HG03196 (cell line): Measurements from ENCODE around the gene HOXA13.

ENCODE experiments used
- ATAC-seq: cut with Tn5 transposase; IDR thresholded peaks from one replicate; pipeline ENCODE4 v1.9.1; 2021; ENCODE audit not compliant: unreplicated experiment

Gene HOXA13

DNA sequence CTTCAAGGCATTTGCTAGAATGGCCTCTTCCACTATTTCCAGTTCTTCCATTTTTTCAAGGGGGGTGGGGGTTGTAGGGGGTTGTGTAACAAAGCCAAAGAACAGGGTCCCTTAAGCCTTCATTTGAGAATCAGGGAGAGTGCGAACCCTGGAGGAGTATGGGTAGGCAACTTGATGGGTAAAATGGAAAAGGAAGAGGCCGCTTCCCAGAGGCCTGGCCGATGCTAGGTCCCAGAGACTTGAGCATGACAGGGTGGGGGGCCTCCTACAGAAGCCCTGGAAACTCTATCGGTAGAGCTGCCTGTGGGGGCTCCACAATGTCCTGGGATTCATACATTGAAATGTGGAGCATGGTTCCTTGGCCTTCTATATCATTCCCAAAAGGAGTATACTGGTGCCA, 9.1 kb upstream of the HOXA13 start:
- ATAC-seq, result no peak

DNA sequence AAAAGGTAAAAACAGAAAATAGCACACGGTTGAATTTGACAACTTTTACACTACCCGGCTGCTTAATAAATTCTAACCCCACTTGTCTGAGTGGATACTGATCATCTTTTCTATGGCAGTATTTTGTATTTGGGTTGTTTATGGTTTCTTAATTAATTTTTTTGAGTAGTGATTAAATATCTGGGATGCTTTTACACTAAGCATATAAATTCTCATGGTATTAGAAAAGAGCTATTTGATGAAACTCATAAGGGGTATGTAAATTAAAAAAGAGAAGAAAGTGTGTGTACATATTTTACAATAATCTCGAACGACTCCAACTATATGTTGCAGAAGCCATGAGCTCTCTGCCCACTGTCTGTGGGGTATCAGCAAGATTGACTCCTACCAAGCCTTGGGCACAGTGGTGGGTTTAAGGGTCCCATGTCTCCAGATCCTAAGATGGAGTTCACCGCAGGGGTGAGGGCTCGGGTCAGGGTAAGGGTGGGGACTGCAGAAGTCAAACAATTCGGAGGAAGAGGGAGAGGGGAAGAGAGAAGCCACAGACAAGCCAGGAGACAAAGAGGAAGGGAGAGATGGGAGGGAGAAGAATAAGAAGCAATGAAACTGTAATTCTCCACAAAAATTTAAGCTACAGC, 7.6 kb upstream of the HOXA13 start:
- ATAC-seq, result no peak

DNA sequence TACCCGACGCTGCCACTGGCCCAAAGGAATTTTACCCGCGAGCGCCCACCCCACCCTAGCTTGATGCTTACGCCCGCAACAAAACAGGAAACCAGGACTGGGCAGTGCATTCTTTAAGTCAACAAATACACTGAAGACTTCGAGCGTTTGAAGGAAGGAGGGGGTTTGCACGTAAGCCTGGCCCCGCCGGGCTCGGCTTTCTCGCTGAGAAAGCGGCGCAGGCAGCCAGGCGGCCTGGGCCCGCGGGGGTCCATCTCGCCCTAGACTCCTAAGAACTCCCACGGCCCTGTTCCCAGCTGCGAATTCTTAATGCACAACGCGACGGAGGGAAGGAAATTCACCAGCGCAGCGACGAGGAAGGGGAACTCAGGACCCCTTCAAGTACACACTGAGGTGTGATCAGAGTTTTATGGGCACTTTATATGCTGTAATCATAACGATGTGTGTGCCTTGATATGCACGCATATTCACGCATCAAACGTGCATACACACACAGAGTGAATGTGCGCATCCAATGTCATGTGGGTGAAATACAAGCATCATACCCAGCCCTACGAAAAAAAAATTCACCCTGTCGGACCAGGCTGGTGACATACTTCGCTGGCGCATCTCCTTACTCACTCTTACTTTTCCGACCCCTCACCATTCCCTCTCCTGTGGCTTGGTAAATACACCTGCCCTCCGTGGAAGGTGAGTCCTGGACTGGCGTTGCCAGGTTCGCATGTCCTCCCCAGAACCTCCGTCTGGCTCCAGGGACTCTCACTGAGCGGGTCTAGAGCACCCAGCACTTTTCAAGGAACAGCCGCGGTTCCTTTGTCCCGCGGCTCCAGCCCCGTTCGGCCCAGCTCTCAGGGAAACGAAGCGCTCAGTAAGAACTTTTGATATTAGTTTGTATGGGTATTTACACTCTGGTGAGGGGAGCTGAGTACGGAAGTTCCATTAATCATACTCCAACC, 5.7 kb upstream of the HOXA13 start:
- no peak for ATAC-seq

- ATAC-seq, result no peak
Observed at GRCh38 chr7:27204851-27205322, 5.0 kb upstream of the HOXA13 start.

DNA sequence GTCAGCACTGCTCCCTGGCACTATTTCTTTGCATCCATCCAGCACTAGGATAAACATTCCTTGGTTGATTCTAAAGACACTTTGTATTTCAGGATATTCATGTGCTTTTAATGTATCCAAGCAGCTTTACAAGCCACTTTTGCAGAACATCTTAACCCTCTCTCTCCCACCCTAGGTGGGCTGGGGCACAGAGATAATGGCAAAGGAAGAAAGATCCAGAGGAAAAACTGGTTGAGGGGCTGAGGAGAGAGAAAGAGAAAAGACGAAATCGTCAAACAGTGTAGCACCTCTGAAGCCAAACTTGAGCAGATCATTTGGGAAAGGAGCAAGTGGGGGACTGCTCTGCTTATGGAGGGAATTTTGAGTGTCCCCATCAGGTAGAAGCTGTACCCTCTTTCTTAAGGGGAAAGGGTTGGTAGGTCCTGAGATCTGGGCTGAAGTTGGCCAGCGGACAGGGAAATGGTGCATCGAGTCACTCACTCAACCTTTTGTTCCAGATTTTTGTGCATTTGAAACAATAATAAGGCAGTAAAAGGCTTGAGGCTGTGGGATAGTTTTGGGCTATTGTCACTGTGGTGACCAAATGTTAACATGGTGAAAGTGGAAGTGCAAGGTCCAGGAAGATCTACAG, 4.2 kb upstream of the HOXA13 start:
- no peak for ATAC-seq

GRCh38 chr7:27203365-27203953, 3.6 kb upstream of the HOXA13 start:
- ATAC-seq, result no peak

GRCh38 chr7:27202862-27203134, 2.9 kb upstream of the HOXA13 start:
- ATAC-seq, result no peak

DNA sequence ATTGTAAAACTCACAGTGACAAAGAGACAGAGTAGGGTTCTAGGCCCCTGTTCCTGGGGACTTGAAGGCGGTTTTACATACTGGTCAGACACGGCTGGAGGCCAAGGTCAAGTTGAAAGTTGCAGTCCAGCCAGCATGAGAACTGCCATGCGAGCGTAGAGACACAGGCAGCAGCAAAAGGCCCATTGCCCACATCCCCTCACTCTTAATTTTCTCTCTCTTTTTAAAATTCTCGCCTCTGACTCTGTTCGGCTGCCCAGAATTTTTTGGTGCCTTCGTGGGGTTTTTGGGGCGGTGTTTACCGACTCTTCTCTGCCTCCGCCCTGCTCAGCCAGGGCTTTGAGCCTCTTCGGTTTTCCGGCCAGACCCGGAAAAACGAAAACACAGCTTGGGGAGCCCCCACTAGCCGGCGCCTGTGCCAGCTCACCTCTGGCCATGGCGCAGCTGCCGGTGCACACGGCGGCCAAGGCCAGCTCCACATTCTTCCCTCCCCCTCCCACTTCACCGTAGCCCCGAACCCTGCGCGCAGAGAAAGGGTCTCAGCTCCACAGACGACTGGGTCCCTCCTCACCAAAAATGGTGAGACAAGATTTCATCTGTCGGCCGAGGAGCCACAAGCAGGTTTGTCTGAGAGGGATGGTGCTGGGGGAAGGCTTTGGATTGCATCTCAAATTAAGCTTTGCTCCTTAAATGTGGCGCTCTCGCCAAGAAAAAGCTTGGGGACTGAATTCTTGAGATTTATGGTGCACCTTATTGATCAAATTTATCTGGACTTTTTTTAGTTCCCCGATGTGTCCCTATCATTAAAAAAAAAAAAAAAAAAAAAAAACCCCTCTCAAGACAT, 2.3 kb upstream of the HOXA13 start:
- ATAC-seq, result no peak

- no peak for ATAC-seq
Observed at GRCh38 chr7:27201580-27202017, 1.7 kb upstream of the HOXA13 start.

GRCh38 chr7:27200761-27201579, 1.1 kb upstream of the HOXA13 start:
- ATAC-seq, result no peak

- no peak for ATAC-seq
Observed at GRCh38 chr7:27198871-27199801, 755 bp downstream of the HOXA13 start.

- ATAC-seq, result no peak
Observed at GRCh38 chr7:27198138-27198841, 1.6 kb downstream of the HOXA13 start.

- ATAC-seq, result no peak
Observed at GRCh38 chr7:27197137-27198042, 2.5 kb downstream of the HOXA13 start.

DNA sequence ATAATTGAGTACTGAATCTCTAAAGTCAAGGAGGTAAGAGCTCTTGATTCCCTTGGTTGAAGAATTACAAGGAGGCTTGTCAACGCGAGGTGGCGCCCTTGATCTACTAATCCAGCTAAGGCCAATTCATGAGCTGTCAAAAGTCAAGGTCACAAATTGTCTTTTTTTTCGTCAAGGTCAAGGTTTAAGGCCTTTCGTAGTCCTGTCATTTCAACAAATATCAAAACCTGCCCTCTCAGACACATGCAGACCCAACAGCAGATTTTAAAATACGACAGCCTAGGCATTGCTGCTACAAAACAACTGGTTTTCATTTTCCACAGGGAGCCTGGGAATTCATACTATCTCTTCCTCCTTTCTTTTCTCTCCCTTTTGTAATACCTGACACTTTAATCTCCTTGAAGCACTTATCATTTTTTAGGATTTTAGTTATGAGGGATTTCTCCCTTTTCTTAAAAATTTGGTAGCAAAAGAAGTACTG, 3.6 kb downstream of the HOXA13 start:
- no peak for ATAC-seq

GRCh38 chr7:27194686-27195379, 5.1 kb downstream of the HOXA13 start:
- ATAC-seq, result no peak

DNA sequence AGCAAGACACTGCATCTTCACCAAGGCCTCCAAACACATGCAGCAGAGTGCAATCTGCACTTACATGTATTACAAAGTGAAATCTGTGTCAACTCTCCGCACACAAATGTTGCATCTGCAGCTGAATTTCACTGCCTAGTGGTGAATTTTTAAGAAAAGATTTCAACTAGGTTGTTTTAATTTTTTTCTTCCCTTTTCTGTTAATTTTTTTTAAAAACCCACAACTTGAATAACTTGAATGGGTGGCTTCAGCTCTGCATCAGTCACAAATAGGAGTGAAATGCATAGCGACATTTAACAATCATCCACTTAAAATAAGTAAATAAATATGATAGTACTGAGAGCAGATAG, 5.9 kb downstream of the HOXA13 start:
- ATAC-seq, result no peak
